GM19438 (cell line): ENCODE data around the gene NR2F2.

Experiments used
- ATAC-seq: cut with Tn5 transposase; IDR thresholded peaks from one replicate; pipeline ENCODE4 v1.9.1; 2021; ENCODE audit warnings: low read depth; ENCODE audit not compliant: unreplicated experiment

NR2F2 gene

DNA sequence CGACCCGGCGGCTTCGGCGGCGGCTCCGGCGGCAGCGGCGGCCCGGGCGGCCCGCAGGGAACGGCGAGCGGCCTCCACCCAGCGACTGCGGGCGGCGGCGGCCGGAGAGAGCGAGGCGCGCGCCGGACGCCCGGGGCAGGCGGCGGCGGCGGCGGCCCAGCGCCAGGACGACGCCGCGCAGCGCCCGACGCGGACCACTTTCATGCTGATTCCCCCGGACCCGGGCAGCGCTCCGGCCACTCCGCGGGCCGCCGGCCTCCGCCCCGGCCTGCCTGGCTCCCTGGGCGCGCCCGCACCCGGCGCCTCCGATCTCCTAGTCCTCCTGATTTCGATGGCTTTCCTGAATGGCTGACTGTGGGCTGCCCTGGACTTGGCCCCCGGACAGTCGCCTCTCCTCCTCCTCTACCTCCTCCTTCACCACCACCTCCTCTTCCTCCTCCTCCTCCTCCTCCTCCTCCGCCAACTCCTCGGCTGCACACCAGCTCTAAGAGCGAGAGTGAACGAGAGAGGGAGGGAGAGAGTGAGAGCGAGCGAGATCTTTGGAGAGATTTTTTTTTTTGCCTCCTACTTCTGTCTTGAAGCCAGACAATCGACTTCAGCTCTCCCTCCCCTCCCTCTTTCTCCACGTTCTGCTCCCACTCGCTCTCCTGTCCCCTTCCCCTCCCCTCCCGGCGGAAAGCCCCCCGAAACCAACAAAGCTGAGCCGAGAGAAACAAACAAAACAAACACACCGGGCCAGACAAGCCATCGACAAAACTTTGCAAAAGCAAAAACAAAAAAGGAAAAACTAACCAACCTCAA is 844 bp downstream of the NR2F2 start:
- peak; percentile 11 for ATAC-seq

DNA sequence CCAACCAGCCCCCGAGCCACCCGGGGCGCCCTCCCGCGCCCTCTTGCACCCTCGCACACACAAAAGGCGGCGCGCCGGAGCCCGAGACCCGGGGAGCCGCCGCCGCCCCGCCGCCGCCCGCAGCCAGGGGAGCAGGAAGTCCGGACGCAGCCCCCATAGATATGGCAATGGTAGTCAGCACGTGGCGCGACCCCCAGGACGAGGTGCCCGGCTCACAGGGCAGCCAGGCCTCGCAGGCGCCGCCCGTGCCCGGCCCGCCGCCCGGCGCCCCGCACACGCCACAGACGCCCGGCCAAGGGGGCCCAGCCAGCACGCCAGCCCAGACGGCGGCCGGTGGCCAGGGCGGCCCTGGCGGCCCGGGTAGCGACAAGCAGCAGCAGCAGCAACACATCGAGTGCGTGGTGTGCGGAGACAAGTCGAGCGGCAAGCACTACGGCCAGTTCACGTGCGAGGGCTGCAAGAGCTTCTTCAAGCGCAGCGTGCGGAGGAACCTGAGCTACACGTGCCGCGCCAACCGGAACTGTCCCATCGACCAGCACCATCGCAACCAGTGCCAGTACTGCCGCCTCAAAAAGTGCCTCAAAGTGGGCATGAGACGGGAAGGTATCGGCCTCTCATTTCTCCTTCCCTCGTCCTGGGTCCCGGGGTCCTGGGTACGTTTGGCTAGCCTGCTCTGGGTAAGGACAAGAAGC is 1.6 kb downstream of the NR2F2 start:
- no peak for ATAC-seq

DNA sequence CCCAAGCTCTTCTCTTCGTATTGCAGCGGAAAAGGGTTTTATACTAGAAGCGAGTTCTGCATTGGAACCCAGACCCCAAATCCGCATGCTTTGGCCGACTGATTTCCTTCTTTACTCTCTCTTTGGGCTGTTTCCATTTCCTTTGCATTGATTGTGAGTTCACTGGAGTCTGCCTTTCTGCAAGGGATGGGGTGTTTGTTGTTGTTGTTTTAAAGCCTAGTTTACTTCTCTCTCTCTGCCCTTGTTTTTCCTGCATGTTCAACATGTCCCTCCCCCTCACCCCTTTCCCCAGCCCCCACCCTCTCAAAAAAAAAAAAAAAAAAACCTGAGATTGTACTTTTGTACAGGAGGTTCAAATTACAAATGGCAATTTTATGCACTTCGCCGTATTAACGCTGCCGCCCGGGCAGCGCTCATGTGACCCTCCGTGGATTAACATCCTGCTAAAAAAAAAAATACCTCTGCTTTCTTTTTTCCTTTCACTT is 2.2 kb downstream of the NR2F2 start:
- no peak for ATAC-seq

DNA sequence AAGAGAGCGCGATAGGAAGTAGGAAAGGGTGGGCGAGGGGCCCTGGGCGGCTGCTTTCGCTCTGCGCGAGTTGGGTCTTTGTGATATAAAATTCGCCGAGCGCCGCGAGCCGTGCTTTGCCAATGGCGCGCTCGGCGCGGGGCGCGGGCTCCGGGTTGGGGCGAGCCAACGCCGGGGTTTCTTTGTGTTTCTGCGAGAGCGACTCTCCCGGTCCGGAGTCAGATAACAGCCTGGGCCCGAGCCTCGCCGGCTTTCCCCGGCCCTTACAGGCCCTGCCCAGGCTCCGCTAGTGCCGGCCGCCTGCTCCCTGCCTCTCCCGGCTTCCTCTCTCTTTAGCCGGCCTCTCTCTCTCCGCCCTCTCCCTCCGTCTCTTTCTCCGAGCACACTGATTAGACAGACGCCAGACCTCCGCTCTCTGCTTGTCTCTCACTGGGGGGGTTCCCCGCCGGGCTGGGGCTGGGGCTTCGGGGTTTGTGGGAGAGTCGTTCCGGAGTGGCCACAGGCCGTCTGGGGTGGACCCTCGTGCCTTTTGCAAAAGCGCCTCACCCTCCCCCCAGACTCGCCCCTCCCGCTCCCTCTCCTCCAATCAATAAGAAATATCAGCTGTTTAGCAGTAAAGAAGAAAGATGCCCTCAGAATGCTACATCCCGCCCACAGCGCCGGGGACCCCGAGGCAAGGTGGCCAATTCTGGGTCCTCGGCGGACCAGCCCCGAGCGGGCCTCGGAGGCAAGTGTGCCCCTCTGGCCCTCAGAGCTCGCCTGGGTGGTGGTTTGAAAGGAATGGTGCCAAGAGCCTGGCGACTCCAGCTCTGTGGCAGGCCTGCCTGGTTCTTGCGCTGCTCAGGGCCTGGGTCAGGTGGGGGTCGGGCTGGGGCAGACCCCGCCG is 2.9 kb downstream of the NR2F2 start:
- no peak for ATAC-seq

DNA sequence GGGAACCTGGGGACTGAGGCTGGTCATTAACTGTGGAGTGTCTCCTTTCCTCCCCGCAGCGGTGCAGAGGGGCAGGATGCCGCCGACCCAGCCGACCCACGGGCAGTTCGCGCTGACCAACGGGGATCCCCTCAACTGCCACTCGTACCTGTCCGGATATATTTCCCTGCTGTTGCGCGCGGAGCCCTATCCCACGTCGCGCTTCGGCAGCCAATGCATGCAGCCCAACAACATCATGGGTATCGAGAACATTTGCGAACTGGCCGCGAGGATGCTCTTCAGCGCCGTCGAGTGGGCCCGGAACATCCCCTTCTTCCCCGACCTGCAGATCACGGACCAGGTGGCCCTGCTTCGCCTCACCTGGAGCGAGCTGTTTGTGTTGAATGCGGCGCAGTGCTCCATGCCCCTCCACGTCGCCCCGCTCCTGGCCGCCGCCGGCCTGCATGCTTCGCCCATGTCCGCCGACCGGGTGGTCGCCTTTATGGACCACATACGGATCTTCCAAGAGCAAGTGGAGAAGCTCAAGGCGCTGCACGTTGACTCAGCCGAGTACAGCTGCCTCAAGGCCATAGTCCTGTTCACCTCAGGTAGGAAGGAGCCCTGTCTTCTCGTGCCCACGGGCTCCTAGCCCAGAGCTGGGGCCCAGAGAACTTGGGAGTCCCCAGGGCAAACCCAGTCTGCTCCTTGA is 3.7 kb downstream of the NR2F2 start:
- ATAC-seq, result no peak

DNA sequence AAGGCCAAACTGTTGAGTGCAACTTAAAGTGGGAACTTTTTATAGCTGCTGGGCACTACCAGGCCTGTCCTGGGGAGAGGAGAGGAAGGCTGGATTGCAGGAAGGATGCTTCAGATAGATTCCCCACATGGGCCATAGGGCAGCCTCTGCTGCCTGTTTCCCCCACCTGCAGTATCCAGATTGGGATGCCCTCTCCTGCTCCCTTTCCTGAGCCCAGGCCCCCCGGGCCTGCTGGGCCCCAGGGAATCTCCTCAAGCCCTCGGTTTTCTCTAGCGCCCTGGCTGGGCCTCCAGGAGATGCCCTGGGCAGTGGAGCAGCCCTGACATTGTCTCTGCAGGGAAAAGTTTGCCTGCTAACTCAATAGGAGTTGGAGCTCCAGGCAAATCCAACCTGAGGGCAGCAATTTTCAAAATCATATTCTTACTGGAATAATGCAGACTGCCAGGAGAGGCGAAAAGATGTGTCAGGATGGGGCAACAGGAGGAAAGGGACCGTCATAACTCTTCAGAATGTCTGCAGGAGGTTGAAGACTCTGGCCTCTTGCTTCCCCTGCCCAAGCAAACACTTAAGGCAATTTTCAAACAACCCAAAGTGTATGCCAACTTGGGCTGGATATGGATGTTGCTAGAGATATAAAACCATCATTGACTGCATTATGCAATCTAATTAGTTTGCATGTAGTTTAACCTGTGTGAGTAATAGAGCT is 4.4 kb downstream of the NR2F2 start:
- ATAC-seq, result no peak

DNA sequence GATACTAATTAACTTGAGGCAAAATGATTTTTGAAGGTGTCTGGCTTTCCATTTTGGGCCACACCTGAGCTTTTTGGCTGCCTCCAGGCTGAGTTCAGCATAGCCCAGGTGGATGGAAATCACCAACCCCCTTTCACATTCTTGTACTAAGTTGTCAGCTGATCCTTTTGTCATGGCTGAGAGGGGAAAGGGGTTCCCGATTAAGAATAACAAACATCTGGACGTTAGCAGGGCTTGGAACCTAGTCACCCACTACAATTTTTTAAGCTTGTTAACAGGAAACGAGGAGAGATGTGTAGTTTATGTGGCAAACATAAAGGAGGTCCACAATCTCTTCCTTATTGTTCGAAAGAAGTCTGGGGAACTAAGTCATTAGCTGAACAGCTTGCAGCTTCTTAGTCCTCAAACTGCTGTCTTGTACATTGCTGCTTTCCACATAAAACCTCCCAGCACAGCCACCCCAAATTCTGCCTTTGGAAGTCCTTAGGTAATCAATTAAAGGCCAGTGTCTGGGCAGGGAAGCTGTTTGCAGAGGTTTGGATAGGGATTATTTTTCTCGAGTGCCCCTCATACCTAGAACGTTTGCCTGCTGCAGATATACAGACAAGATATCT is 5.0 kb downstream of the NR2F2 start:
- no peak for ATAC-seq

DNA sequence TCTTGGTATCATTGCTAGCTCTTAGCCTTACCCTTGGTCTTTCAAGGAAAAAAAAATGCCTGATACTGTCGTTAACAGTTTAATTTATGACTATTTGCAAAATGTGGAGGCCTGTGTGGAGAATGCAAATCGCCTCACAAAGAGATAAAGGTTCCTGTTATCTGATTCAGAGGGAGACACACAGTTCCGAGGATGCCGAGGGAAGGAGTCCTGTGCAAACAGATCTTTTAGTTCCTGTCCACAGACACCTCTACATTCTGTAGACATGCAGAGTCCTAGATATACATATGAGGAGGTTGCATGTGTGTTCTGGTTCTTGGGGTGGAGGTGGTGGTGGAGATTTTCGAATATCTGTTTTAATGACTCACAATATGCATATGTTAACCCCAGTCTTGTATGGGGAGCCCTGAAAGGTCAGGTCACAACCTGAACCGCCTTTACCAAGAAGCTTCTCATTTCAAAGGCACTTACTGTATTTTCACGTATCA is 5.7 kb downstream of the NR2F2 start:
- ATAC-seq, result no peak

DNA sequence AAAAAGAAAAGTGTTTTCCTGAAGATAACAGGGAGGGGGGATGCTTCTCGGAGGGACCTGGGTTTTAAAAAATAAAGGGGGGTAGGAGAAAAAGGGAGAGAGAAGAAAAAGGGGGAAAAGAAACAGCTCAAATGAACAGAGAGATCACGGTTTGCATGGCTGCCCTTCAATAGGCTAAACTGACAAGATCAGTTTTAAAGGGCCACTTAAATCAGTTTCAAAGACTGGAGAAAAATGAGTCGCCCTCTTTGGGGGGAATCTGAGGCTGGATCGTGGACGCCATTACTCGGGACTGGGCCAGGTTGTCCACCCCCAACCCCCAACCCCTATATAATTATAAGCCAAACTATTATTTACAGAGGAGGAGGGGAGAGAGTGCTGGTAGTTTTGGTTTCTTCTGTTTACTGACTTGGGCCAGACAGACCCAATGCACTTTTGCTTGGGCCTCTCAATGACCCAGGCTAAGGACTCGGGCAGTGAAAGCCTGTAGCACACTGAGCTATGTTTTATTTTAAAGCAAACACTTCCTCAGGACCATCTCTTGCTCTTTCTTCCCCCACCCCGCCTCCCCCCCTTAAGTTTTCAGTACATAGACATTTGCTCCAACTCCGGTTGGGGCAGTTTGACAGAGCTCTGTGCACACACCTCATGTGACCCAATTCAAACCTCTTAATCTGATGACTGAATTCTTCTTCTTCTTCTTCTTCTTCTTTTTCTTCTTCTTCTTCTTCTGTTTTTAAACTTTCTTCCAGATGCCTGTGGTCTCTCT is 6.3 kb downstream of the NR2F2 start:
- ATAC-seq, result no peak

DNA sequence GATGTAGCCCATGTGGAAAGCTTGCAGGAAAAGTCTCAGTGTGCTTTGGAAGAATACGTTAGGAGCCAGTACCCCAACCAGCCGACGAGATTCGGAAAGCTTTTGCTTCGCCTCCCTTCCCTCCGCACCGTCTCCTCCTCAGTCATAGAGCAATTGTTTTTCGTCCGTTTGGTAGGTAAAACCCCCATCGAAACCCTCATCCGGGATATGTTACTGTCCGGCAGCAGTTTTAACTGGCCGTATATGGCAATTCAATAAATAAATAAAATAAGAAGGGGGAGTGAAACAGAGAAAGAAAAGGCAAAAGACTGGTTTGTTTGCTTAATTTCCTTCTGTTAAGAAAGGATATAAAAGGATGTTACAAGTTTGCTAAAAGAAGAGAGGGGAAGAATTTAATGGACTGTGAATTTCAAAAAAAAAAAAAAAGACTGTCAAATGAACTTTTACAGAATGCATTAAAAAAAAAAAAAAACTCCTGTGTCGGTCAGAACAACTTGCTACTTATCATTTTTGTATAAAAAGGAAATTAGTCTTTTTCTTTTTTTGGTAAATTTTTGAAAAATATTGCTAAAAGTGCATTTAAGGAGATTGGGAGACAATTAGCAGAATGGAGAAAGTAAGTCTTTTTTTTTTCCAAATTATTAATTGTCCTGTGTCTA is 7.0 kb downstream of the NR2F2 start:
- ATAC-seq, result no peak

DNA sequence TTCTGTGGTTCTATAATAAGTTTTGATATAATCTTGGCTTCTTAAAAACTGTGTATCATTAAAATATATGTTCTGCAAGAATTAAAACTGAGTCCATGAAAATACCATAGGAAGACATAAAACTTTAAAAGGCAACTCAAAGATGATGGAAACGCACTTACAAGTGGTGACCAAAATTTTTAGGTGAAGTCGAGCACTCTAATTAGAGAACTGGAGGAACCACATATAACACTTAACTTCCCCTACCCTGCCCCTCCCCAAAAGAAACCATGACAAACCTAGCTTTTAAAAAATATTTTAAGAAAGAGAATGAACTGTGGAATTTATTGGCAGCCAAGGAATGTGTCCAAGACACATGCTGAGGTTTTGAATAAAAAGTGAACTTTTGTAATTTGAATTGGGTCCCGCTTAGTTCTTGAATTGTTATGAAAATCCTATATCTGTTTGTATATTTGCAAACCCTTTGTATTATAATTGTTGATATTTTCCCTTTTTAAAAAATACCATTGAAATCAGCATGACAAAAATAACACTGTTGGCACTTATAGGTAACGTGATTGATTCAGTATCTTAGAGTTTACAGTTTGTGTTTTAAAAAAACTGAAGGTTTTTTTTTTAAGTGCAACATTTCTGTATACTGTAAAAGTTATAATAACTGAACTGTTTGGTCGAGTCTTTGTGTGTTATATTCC is 7.7 kb downstream of the NR2F2 start:
- no peak for ATAC-seq

DNA sequence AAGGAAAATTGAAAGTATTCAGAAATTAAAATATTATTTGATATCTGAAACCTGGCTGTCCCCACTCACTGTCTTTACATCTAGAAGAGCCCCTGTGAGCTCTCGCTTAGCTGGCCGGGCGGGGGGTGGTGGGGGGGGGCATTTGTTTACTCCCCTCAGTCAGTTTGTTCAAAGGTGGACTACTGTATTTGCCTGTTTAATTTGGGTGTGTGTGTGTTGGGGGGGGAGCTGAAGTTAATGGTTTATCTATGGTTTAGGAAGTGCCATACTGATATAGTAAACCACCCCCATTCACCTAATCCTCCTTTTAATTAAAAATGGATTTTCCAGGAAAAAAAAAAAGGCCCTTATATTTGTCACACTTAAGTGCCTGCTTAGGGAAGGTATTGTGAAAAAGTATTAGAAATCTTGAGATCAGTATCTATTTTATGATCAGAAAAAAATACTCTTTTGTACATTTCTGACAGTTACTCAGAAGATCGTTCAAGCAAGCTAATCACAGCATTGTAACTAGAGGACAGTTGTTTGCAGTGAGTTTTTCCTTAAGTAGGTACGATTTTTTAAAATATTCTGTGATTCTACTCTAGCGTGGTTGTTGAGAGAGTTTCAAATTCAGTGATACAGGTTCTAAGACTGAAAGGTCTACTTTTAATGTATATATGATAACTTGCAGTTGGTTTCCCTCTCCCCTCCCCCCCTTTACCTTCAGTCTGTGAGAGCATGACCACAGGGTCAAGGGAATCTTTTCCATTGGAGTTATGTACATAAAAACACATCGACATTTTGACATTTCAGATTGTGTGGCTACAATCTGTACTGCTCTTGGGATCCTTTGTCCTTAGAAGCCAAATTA is 8.5 kb downstream of the NR2F2 start:
- ATAC-seq, result no peak

DNA sequence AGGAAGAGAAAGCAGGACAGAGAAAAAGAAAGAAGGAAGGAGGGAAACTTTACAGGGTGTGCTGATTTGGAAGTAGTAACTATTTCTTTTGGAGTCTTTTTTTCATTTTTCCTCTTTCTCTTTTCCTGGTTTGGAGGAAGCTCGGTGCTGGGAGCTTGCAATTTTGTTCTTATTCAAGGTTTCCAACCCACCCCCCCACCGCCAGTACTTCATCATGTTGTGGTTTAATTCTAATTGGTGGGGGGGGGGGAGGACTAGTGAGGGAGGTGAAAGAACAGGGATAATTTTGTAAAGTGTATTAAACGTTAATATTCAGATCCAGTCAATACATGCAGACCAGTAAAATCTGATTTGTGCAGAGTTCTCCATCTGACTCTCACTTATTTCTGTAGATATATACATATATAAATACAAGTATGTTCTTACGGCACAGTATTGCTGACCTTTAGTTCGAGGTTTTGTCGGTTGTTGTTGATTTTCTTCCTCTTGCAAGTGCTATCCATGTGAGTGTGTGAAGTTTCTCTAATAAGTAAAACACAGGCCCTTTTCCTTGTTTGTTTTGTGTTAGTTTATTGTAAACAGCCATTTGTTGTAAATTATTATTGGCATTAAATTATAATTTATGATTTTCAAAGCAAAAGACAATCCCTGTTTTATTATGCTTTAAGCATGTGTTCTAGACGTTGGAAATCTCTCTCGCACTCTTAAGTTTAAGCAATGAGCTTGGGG is 9.3 kb downstream of the NR2F2 start:
- ATAC-seq, result no peak

DNA sequence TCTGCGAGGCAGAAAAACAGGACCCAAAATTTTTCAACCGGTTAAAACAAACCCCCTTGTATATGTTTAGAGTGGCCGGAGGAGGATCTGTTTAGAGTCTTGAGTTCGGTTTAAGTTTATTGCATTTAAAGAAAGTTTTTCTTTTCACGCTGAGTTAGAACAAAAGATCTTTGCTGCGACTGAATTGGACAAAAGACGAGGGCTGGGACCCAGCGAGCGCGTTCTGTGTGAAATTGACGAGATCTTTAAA is 9.8 kb downstream of the NR2F2 start:
- ATAC-seq, result no peak

DNA sequence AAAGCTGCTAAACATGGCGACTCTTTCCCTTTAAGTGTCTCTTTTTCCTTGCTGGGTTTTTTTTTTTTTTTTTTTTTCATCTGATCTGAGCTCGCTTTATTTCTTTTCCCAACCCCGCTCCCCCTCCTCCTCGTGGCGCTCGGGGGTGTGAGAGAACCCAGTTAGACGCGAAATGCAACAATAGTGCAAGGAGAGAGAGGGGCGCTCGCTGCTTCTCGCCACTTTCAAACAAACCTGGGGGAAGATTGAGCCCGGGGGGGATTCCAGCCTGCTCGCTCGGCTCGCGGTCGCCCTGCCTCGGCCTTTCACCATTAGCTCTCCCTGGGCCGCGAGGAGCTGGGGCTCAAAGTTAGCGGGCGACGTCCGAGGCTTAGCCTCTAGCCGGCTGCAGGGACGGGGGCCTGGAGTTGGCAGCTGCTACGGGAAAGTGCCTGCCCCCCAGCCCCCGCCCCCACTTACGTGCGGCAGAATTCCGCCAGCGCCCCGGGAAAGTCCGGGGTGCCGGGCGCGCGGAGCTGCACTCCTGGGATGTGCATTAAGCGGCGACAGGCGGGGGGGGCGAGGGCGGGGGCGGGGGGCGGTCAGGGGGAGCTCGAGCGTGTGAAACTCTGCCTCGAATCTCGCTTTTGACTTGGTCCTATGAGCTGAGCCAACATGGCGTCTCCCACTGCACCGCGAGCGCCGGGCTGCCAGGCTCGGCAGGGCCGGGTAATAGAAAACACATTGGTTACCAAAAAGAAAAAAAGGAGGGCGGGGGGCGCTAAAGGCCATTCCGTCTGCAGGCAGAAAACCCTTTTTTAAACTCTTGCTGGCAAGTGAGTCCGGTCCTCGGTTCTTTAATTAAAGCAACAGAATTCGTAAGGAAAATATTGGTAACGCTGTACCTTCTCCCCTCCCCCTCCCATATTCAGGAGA is 10.4 kb downstream of the NR2F2 start:
- ATAC-seq, result no peak
